HepG2 (cell line): ENCODE results near the gene PRXL2B. TPM values are rescaled to one million over a fixed set of nuclear protein-coding genes. Genes with fewer than 3 reads are reported as not detected.

Experiments used
- ELK4 ChIP-seq: sonication (generic); formaldehyde crosslinking; IDR thresholded peaks from 2 replicates; pipeline ENCODE4 v1.9.0; 2021; ENCODE audit warnings: missing genetic modification reagents, borderline replicate concordance
- HES4 ChIP-seq: sonication (generic); formaldehyde crosslinking; IDR thresholded peaks from 2 replicates; pipeline ENCODE4 v1.9.0; 2021; ENCODE audit warnings: mild to moderate bottlenecking, missing genetic modification reagents, borderline replicate concordance
- HNF1A ChIP-seq, 2 experiments: sonication (generic) in 1 of 2; formaldehyde crosslinking in 1 of 2; IDR thresholded peaks; 2 replicates each; pipeline versions ENCODE4 v1.4.0 to v1.6.1; 2016 to 2020; ENCODE audit warnings: borderline replicate concordance in 1 of 2, low read depth in 1 of 2, mild to moderate bottlenecking in 1 of 2, missing genetic modification reagents in 1 of 2
- IKZF1 ChIP-seq: fragments of 450-650 bp; IDR thresholded peaks from 2 replicates; pipeline ENCODE4 v1.7.1; 2016
- ZNF547 ChIP-seq: sonication (generic); formaldehyde crosslinking; IDR thresholded peaks from 2 replicates; pipeline ENCODE4 v1.5.1; 2020; ENCODE audit warnings: mild to moderate bottlenecking, missing genetic modification reagents
- ZNF597 ChIP-seq: sonication (generic); formaldehyde crosslinking; IDR thresholded peaks from 2 replicates; pipeline ENCODE4 v1.5.0; 2020; ENCODE audit warnings: missing genetic modification reagents
- ZSCAN9 ChIP-seq: IDR thresholded peaks from 2 replicates; pipeline ENCODE4 v1.6.1; 2016; ENCODE audit warnings: borderline replicate concordance
- polyA plus RNA-seq, 8 experiments: library from polyadenylated mRNA; depleted of rRNA in 3 of 8; stranded (reverse) in 7 of 8; unstranded in 1 of 8; fragments of >200 nt; fragmentation: Illumina TruSeq in 4 of 8; extraction: Trizol in 4 of 8; gene quantifications; 2 replicates each; pipeline versions ENCODE4 v1.2.1 to v1.2.3, GENCODE V29; 2011 to 2016; ENCODE audit warnings: low read depth in 4 of 8, missing spikeins in 1 of 8, mixed read lengths in 1 of 8; ENCODE audit not compliant: insufficient read depth in 1 of 8
- total RNA-seq, 5 experiments: library from RNA; depleted of rRNA; stranded (reverse); fragments of >200 nt; fragmentation: Illumina TruSeq; extraction: Trizol; gene quantifications; 2 replicates each; pipeline ENCODE4 v1.2.3, GENCODE V29; 2016; ENCODE audit warnings: low read depth in 1 of 5
- TF ChIP-seq, protein P1 (sequence below): IDR thresholded peaks from 2 replicates; pipeline ENCODE4 v1.6.1; 2016; ENCODE audit warnings: low read depth, missing genetic modification reagents, missing compliant biosample characterization

The PRXL2B gene
- total and polyA plus RNA-seq, 2 of the 13 experiments (the other 11 are each of a cell fraction or from before 2014, with no cell fraction given) = 16.8 to 22.1 TPM

- TF ChIP-seq, protein P1, sequence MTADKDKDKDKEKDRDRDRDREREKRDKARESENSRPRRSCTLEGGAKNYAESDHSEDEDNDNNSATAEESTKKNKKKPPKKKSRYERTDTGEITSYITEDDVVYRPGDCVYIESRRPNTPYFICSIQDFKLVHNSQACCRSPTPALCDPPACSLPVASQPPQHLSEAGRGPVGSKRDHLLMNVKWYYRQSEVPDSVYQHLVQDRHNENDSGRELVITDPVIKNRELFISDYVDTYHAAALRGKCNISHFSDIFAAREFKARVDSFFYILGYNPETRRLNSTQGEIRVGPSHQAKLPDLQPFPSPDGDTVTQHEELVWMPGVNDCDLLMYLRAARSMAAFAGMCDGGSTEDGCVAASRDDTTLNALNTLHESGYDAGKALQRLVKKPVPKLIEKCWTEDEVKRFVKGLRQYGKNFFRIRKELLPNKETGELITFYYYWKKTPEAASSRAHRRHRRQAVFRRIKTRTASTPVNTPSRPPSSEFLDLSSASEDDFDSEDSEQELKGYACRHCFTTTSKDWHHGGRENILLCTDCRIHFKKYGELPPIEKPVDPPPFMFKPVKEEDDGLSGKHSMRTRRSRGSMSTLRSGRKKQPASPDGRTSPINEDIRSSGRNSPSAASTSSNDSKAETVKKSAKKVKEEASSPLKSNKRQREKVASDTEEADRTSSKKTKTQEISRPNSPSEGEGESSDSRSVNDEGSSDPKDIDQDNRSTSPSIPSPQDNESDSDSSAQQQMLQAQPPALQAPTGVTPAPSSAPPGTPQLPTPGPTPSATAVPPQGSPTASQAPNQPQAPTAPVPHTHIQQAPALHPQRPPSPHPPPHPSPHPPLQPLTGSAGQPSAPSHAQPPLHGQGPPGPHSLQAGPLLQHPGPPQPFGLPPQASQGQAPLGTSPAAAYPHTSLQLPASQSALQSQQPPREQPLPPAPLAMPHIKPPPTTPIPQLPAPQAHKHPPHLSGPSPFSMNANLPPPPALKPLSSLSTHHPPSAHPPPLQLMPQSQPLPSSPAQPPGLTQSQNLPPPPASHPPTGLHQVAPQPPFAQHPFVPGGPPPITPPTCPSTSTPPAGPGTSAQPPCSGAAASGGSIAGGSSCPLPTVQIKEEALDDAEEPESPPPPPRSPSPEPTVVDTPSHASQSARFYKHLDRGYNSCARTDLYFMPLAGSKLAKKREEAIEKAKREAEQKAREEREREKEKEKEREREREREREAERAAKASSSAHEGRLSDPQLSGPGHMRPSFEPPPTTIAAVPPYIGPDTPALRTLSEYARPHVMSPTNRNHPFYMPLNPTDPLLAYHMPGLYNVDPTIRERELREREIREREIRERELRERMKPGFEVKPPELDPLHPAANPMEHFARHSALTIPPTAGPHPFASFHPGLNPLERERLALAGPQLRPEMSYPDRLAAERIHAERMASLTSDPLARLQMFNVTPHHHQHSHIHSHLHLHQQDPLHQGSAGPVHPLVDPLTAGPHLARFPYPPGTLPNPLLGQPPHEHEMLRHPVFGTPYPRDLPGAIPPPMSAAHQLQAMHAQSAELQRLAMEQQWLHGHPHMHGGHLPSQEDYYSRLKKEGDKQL = no peak
- TF ChIP-seq HNF1A (IDR thresholded peaks at IDR 0.05; ENCODE audit: low read depth) (no peak), HNF1A (CRISPR knock-in tag; IDR thresholded peaks at IDR 0.05; ENCODE audit: borderline replicate concordance) (no peak), ZNF547 (CRISPR knock-in tag) (no peak), ELK4 (no peak), ZNF597 (CRISPR knock-in tag) (no peak), ZSCAN9 (CRISPR knock-in tag) (peak; percentile 67; the same call in 1 of the 2 replicates), HES4 (no peak), IKZF1 (no peak)
These were observed 10.5 kb upstream of the PRXL2B start (continued) for GRCh38 chr1:2575801-2576663.
